ENCODE data around the gene PSMG3. TPM values are rescaled to one million over a fixed set of nuclear protein-coding genes. Genes with fewer than 3 reads are reported as not detected.
A peak's percentile ranks its signal among the peaks of the same experiment; 100 is the strongest.
"Not testable (repeated sequence)": the region's sequence is repeated elsewhere in the genome, so short reads cannot be mapped to it uniquely, and the experiment has no call there.

Gene PSMG3
- total RNA-seq, 2 donors from 2014 or later: 22.8 to 23.6 TPM

DNA sequence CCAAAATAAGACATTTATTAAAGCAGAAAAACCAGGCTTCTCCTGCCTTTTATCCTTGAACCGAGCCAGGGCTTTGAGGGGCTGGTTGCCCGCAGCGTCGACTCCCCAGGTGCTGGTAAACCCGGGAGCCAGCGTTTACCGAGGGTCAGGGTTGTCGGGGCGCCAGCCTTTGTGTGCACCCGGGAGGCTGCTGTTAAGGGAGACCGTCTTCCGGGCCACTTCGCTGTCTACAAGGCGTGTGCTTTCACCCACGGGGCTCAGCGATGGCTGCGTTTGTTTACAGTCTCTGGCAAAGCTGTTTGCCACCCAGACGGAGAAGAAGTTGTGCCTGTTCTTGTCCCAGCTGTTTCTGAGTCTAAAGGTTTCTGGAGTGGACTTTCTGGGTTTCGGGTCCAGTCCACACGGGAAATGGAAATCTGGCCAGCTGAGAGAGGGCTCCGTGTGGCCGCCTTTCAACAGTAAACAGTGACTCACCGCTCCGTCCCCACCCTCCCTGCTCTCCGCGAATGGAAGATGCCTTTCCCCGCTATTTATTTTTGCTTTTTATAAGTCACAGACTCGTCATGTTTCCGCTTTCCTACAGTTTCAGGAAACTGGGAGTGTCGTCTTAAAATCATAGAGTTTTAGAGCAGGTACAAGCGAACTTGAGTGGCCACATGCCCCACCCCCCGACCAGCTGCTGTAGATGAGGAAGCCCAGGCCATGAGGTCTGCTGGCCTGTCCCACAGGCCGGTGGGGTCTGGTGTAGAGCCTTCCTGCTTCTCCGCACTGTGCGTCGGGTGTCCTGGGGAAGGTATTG, 37.2 kb downstream of the PSMG3 start:
- Mint-ChIP-seq H3K27ac (peak overlapping the region; percentile 94), H3K4me3 (peak overlapping the region; percentile 90), H3K27me3 (no peaks in the 10 kb centered on the region), H3K4me1 (peaks cover 26% of the 10 kb centered on the region), H3K36me3 (ENCODE audit: low read depth) (no peaks in the 10 kb centered on the region)
- H3K9me3 ChIP-seq (ENCODE audit: control insufficient read depth, low read length, poor library complexity, severe bottlenecking): no peaks in the 10 kb centered on the region
- DNase-seq (peak; percentile 34 to 52 (median 41)), ATAC-seq (peak; percentile 59)

GRCh38 chr7:1531979-1532455, 37.8 kb downstream of the PSMG3 start:
- Mint-ChIP-seq H3K27me3 (peaks cover under 1% of the 10 kb centered on the region), H3K4me1 (peaks cover 26% of the 10 kb centered on the region), H3K4me3 (peak overlapping the region; percentile 90), H3K27ac (peak overlapping the region; percentile 94), H3K36me3 (ENCODE audit: low read depth) (no peaks in the 10 kb centered on the region)
- ATAC-seq: peak; percentile 5
- peak in 1 of 3 donors; percentile 11 for DNase-seq
- H3K9me3 ChIP-seq (ENCODE audit: control insufficient read depth, low read length, poor library complexity, severe bottlenecking): no peaks in the 10 kb centered on the region

DNA sequence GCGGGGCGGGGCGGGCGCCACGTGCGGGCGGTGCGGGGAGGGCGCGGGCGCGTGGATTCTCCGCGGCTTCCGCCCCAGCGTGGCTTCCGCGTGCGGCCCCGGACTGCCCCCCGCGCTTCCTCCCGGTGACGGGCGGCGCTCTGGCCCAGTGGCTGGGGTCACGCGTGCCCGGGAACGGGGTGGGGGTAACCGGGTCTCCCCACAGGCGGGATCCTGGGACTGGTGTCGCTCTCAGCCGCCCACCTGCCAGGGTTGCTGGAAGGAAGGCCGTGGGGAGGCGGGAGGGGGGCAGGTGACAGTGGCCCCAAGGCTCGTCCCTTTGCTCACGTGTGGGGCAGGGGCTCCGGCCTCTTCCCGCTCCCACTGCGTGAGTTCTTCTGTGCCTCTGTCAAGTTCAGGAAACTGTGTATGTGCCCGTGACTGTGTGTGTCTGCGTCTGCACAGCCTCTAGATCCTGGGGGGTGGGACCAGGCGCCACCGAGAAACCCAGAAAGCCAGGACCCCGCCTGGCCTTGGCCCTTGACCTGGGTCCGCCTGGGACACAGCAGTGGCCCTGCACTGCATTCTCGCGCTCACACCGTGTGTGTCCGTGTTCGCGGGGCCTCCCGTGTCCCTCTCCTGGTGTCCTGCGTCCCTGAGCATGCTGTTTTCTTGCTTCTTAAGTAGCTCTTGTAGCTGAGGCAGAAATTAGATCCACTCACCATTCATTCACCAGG, 38.4 kb downstream of the PSMG3 start:
- H3K9me3 ChIP-seq (ENCODE audit: control insufficient read depth, low read length, poor library complexity, severe bottlenecking): no peaks in the 10 kb centered on the region
- Mint-ChIP-seq H3K27ac (peak overlapping the region; percentile 94), H3K36me3 (ENCODE audit: low read depth) (peaks cover 2% of the 10 kb centered on the region), H3K4me3 (peak overlapping the region; percentile 90), H3K27me3 (peaks cover 6% of the 10 kb centered on the region), H3K4me1 (peaks cover 24% of the 10 kb centered on the region)
- DNase-seq (peak in 1 of 3 donors; percentile 24), ATAC-seq (peak; percentile 38)

DNA sequence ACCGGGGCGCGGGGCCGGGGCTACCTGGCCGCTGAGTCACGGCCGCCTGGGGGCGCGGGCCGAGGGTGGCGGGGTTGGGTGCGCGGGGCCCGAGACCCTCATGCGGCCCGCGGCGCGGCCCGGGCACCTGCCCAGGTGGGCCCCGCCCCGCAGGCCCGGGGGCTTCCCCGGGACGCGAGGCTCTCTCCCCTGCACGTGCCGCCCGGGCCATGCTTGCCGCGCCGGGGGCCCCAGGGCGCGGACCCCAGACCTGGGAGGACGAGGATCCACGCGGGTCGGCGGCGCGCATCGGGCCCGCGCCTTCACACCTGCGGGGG, 38.9 kb downstream of the PSMG3 start:
- DNase-seq (peak; percentile 38 to 63 (median 60)), ATAC-seq (peak; percentile 57)
- Mint-ChIP-seq H3K27ac (no peak overlapping the region), H3K27me3 (peaks cover 6% of the 10 kb centered on the region), H3K4me3 (peak overlapping the region; percentile 75), H3K4me1 (peaks cover 23% of the 10 kb centered on the region), H3K36me3 (ENCODE audit: low read depth) (peaks cover 2% of the 10 kb centered on the region)
- H3K9me3 ChIP-seq (ENCODE audit: control insufficient read depth, low read length, poor library complexity, severe bottlenecking): no peaks in the 10 kb centered on the region

GRCh38 chr7:1529383-1530116, 40.3 kb downstream of the PSMG3 start:
- H3K36me3 Mint-ChIP-seq (ENCODE audit: low read depth): peaks cover 2% of the 10 kb centered on the region
- peaks cover 6% of the 10 kb centered on the region for H3K27me3 Mint-ChIP-seq
- H3K9me3 ChIP-seq (ENCODE audit: control insufficient read depth, low read length, poor library complexity, severe bottlenecking): no peaks in the 10 kb centered on the region
- H3K4me3 Mint-ChIP-seq: peak overlapping the region; percentile 75
- peak overlapping the region; percentile 82 for H3K27ac Mint-ChIP-seq
- DNase-seq: no peak
- peaks cover 23% of the 10 kb centered on the region for H3K4me1 Mint-ChIP-seq
- no peak for ATAC-seq

GRCh38 chr7:1526271-1526754, 43.5 kb downstream of the PSMG3 start:
- Mint-ChIP-seq H3K4me1 (peaks cover 2% of the 10 kb centered on the region), H3K36me3 (ENCODE audit: low read depth) (peaks cover 2% of the 10 kb centered on the region), H3K27ac (no peak overlapping the region), H3K27me3 (peaks cover 6% of the 10 kb centered on the region), H3K4me3 (no peak overlapping the region)
- DNase-seq (no peak), ATAC-seq (no peak)
- H3K9me3 ChIP-seq (ENCODE audit: control insufficient read depth, low read length, poor library complexity, severe bottlenecking): no peaks in the 10 kb centered on the region

DNA sequence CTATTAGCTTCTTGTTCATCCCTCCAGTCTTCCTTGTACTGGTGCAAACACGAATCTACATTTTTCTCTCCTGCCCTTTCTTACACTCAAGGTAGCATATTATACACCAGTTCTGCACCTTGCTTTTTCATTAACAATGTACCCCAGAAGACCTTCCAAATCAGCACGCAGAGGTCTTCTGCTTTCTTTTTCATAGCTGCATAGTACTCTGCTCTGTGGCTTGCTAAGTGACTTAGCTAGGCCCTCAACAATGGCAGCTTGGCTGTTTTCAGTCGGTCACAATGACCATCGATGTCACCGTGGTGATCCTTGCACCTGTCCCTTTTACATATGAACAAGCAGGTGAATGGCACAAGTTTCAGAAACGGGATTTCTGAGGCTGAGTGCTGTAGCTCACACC, 44.4 kb downstream of the PSMG3 start:
- peak overlapping the region; percentile 32 for H3K27ac Mint-ChIP-seq
- DNase-seq (no peak), ATAC-seq (no peak)
- H3K36me3 Mint-ChIP-seq (ENCODE audit: low read depth): peaks cover 2% of the 10 kb centered on the region
- peaks cover 6% of the 10 kb centered on the region for H3K27me3 Mint-ChIP-seq
- no peak overlapping the region for H3K4me3 Mint-ChIP-seq
- peaks cover 2% of the 10 kb centered on the region for H3K4me1 Mint-ChIP-seq
- H3K9me3 ChIP-seq (ENCODE audit: control insufficient read depth, low read length, poor library complexity, severe bottlenecking): no peaks in the 10 kb centered on the region

DNA sequence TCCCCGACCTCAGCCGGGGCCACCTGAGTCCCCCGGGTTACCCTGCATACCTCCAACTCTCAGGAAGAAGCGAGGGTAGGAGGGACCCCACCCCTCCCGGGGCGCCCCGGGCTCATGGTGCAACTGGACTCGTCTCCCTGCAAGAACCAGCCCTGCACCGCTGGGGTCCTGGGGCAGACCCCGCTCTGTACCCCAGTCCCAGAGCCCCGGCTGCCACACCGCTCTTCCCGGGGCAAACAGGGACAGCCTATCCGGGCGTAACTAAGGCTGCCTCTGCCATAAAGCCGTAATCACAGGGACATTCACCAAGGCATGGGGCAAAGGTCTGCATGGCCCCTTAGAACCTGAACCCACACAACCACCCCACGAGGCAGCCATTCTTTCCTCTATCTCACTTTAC, 46.0 kb downstream of the PSMG3 start:
- no peak for DNase-seq
- H3K4me3 Mint-ChIP-seq: no peak overlapping the region
- H3K4me1 Mint-ChIP-seq: no peaks in the 10 kb centered on the region
- H3K27ac Mint-ChIP-seq: no peak overlapping the region
- H3K9me3 ChIP-seq (ENCODE audit: control insufficient read depth, low read length, poor library complexity, severe bottlenecking): no peaks in the 10 kb centered on the region
- ATAC-seq: no peak
- H3K36me3 Mint-ChIP-seq (ENCODE audit: low read depth): peaks cover 2% of the 10 kb centered on the region
- peaks cover 6% of the 10 kb centered on the region for H3K27me3 Mint-ChIP-seq

DNA sequence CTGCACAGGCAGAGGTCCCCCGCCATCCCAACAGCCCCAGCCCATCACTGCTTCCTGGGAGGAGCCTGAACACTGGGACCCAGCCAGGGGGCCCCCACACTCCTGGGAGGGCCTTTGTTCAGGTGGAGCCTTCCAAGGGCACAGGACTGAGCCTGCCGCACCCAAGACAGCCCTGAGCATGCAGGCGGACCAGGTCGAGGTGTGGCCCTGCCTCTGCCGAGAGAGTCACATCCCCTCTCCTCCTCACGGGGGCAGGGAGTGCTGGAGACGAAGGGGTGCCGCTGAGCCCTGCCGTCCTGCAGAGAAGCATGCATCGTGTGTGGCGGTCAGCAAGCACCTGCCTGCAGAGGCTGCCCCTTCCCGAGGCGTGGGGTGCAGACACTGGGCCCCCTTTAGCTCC, 46.6 kb downstream of the PSMG3 start:
- no peaks in the 10 kb centered on the region for H3K9me3 ChIP-seq (ENCODE audit: control insufficient read depth, low read length, poor library complexity, severe bottlenecking)
- Mint-ChIP-seq H3K36me3 (ENCODE audit: low read depth) (peaks cover 2% of the 10 kb centered on the region), H3K4me1 (no peaks in the 10 kb centered on the region), H3K4me3 (no peak overlapping the region), H3K27me3 (peaks cover 6% of the 10 kb centered on the region), H3K27ac (no peak overlapping the region)
- no peak for ATAC-seq
- no peak for DNase-seq

GRCh38 chr7:1521456-1521855, 48.4 kb downstream of the PSMG3 start:
- Mint-ChIP-seq H3K27ac (no peak overlapping the region), H3K4me1 (no peaks in the 10 kb centered on the region), H3K27me3 (peaks cover under 1% of the 10 kb centered on the region), H3K4me3 (no peak overlapping the region), H3K36me3 (ENCODE audit: low read depth) (no peaks in the 10 kb centered on the region)
- ATAC-seq: peak; percentile 76
- no peak for DNase-seq
- H3K9me3 ChIP-seq (ENCODE audit: control insufficient read depth, low read length, poor library complexity, severe bottlenecking): no peaks in the 10 kb centered on the region

GRCh38 chr7:1520539-1521234, 49.1 kb downstream of the PSMG3 start:
- Mint-ChIP-seq H3K4me1 (no peaks in the 10 kb centered on the region), H3K4me3 (no peak overlapping the region), H3K36me3 (ENCODE audit: low read depth) (no peaks in the 10 kb centered on the region), H3K27ac (no peak overlapping the region), H3K27me3 (no peaks in the 10 kb centered on the region)
- no peaks in the 10 kb centered on the region for H3K9me3 ChIP-seq (ENCODE audit: control insufficient read depth, low read length, poor library complexity, severe bottlenecking)
- DNase-seq (no peak), ATAC-seq (no peak)

DNA sequence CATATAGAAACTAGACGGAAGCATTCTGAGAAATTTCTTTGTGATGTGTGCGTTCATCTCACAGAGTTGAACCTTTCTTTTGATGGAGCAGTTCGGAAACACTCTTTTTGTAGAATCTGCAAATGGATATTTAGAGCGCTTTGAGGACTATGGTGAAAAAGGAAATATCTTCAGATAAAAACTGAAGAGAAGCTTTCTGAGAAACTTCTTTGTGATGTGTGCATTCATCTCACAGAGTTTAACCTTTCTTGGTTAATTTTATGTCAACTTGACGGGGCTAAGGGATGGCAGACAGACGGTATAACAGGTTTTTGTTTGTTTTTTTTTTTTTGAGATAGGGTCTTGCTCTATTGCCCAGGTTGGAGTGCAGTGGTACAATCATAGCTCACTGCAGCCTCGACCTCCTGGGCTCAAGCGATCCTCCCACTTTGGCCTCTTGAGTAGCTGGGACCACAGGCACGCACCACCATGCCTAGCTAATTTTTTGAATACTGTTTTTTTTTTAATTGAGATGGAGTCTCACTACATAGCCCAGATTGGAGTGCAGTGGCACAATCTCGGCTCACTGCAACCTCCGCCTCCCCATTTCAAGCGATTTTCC, 50.4 kb downstream of the PSMG3 start:
- ATAC-seq; H3K9me3 ChIP-seq (ENCODE audit: control insufficient read depth, low read length, poor library complexity, severe bottlenecking); H3K4me1 Mint-ChIP-seq; H3K36me3 Mint-ChIP-seq (ENCODE audit: low read depth); H3K27me3 Mint-ChIP-seq; H3K27ac Mint-ChIP-seq; H3K4me3 Mint-ChIP-seq; DNase-seq: not testable (repeated sequence)

Data from T-helper 17 cell (primary cell).